Aorta (tissue), 5 donors: ENCODE measurements around the gene LARGE2. TPM values are rescaled to one million over a fixed set of nuclear protein-coding genes. Genes with fewer than 3 reads are reported as not detected.
"Not testable (repeated sequence)": the region's sequence is repeated elsewhere in the genome, so short reads cannot be mapped to it uniquely, and the experiment has no call there.

Experiments used
- ATAC-seq: fragments of 200-7000 bp; cut with Tn5 transposase; one replicate; pipeline ENCODE4 v1.9.1; 2022; ENCODE audit warnings: moderate library complexity; ENCODE audit not compliant: low FRiP score
- DNase-seq, 2 donors: peaks; one replicate each; pipeline ENCODE4 v3.0.0-alpha.2; 2020
- H3K27ac ChIP-seq, 2 donors: one replicate each; pipeline ENCODE4 v1.5.1; 2013; ENCODE audit warnings: low read length in 2 of 2, mild to moderate bottlenecking in 2 of 2, moderate library complexity in 2 of 2, control low read depth in 1 of 2, inconsistent platforms in 1 of 2, low read depth in 1 of 2
- H3K27me3 ChIP-seq, 2 donors: one replicate each; pipeline ENCODE4 v1.6.1; 2013; ENCODE audit warnings: control low read depth in 1 of 2, low read length in 1 of 2, mild to moderate bottlenecking in 1 of 2, moderate library complexity in 1 of 2; ENCODE audit not compliant: insufficient read depth in 2 of 2, control insufficient read depth in 1 of 2
- H3K36me3 ChIP-seq, 2 donors: one replicate each; pipeline ENCODE4 v1.6.1; 2013; ENCODE audit warnings: control low read depth in 1 of 2, low read length in 1 of 2, mild to moderate bottlenecking in 1 of 2; ENCODE audit not compliant: insufficient read depth in 2 of 2, control insufficient read depth in 1 of 2
- H3K4me1 ChIP-seq, 2 donors: one replicate each; pipeline ENCODE4 v1.6.1; 2013; ENCODE audit warnings: low read length in 2 of 2, control low read depth in 1 of 2, mild to moderate bottlenecking in 1 of 2, moderate library complexity in 1 of 2; ENCODE audit not compliant: insufficient read depth in 2 of 2, control insufficient read depth in 1 of 2
- H3K4me3 ChIP-seq, 2 donors: one replicate each; pipeline ENCODE4 v1.5.1; 2013; ENCODE audit warnings: low read length in 2 of 2, control low read depth in 1 of 2, mild to moderate bottlenecking in 1 of 2
- H3K9me3 ChIP-seq: one replicate; pipeline ENCODE4 v1.6.1; 2013; ENCODE audit warnings: mild to moderate bottlenecking, low read length; ENCODE audit not compliant: control insufficient read depth
- WGBS, 2 donors: extraction: QIAGEN DNeasy Blood & Tissue Kit; methylation state at CpG; one replicate each; pipeline ENCODE4 v1.1.7; 2013; 5-methylcytosine and 5-hydroxymethylcytosine counted together
- intact Hi-C, 2 donors: fragments of 100-400 bp; cut with DNase I; formaldehyde crosslinking; loops; one replicate each; pipeline versions ENCODE4 v1.14.2 to v1.15.0; 2022
- polyA plus RNA-seq, 2 donors: library from polyadenylated mRNA; stranded (reverse); fragments of 200-250 nt; gene quantifications; one replicate each; pipeline ENCODE4 v1.2.3, GENCODE V29; 2013
- total RNA-seq, 2 donors: library from RNA; stranded (reverse); fragmentation: NEBNext Ultra II Directional; extraction: Animal tissue kit (Norgen Biotek cat#: 25700); gene quantifications; one replicate each; pipeline ENCODE4 v1.2.1, GENCODE V29; 2021
- donor health status: healthy with polysubstance abuse.
- donor health status: Bipolar disorder and iron deficiency.
- donor health status: DM: no; HTN: no; CAD: no.
- donor health status: DM: no; HTN: no; CAD: no.
- donor health status: DM: yes; HTN: yes; CAD: no.

LARGE2 gene
- total and polyA plus RNA-seq, 4 donors, result 0.45 TPM; not detected in 3

GRCh38 chr11:45894555-45895247, 27.8 kb upstream of the LARGE2 start:
- H3K27ac ChIP-seq, result no peak overlapping the region
- intact Hi-C loops, result no loop called here

GRCh38 chr11:45895553-45896259, 26.8 kb upstream of the LARGE2 start:
- no peak for DNase-seq
- WGBS, 2 donors, result 89 to 97% methylated on average over 8 of the region's 8 CpGs
- no peaks in the 10 kb centered on the region for H3K27me3 ChIP-seq
- H3K9me3 ChIP-seq, result no peaks in the 10 kb centered on the region
- H3K4me3 ChIP-seq, result no peak overlapping the region
- intact Hi-C loops, result no loop called here
- H3K27ac ChIP-seq, result no peak overlapping the region
- H3K36me3 ChIP-seq, result no peaks in the 10 kb centered on the region
- no peak for ATAC-seq
- no peaks in the 10 kb centered on the region for H3K4me1 ChIP-seq

More at GRCh38 chr11:45894555-45895247, 27.8 kb upstream of the LARGE2 start:
- no peaks in the 10 kb centered on the region for H3K9me3 ChIP-seq
- DNase-seq (no peak), ATAC-seq (no peak)
- H3K4me3 ChIP-seq, result no peak overlapping the region
- H3K4me1 ChIP-seq, result no peaks in the 10 kb centered on the region
- H3K36me3 ChIP-seq, result no peaks in the 10 kb centered on the region
- 86% methylated on average over 6 of the region's 6 CpGs for WGBS, 2 donors
- no peaks in the 10 kb centered on the region for H3K27me3 ChIP-seq

GRCh38 chr11:45896422-45896984, 26.0 kb upstream of the LARGE2 start:
- no peak overlapping the region for H3K27ac ChIP-seq
- no peaks in the 10 kb centered on the region for H3K4me1 ChIP-seq
- DNase-seq, result no peak
- intact Hi-C loops, result no loop called here
- no peak for ATAC-seq
- no peaks in the 10 kb centered on the region for H3K36me3 ChIP-seq
- WGBS, 2 donors, result 17 to 19% methylated on average over 18 to 19 of the region's 19 CpGs
- H3K27me3 ChIP-seq, result no peaks in the 10 kb centered on the region
- H3K9me3 ChIP-seq, result no peaks in the 10 kb centered on the region
- no peak overlapping the region for H3K4me3 ChIP-seq

- 90 to 94% methylated on average over 6 of the region's 6 CpGs for WGBS, 2 donors
- intact Hi-C loops, result no loop called here
- ATAC-seq, result no peak
- no peak overlapping the region for H3K27ac ChIP-seq
- no peak for DNase-seq
- no peaks in the 10 kb centered on the region for H3K4me1 ChIP-seq
- no peaks in the 10 kb centered on the region for H3K9me3 ChIP-seq
- H3K4me3 ChIP-seq, result no peak overlapping the region
- H3K36me3 ChIP-seq, result no peaks in the 10 kb centered on the region
- no peaks in the 10 kb centered on the region for H3K27me3 ChIP-seq
These were observed 24.9 kb upstream of the LARGE2 start for GRCh38 chr11:45897556-45897955.

DNA sequence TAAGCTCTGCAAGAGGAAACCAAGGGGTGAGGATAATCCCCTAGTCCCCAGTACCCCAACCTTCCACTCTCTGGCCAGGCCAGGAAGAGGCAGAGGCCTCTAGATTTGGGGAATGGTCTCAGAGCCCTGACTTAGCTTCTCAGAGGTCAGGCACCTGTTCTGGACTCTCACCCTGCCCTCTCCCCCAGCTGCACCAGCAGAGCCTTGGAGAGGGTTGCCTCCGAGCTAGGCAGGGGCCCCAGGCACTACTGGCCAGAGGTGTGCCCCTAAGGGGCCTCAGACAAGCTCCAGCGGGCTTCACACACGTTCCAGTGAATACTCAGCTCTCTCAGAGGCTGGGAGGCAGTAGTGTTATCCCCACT, 23.4 kb upstream of the LARGE2 start:
- Histone ChIP-seq H3K36me3 (no peaks in the 10 kb centered on the region), H3K4me3 (no peak overlapping the region), H3K4me1 (no peaks in the 10 kb centered on the region), H3K27ac (no peak overlapping the region), H3K27me3 (no peaks in the 10 kb centered on the region), H3K9me3 (no peaks in the 10 kb centered on the region)
- no peak for ATAC-seq
- intact Hi-C loops, result no loop called here
- DNase-seq, result no peak
- 5 to 9% methylated on average over 3 of the region's 3 CpGs for WGBS, 2 donors

- no peak overlapping the region for H3K27ac ChIP-seq
- H3K36me3 ChIP-seq, result no peaks in the 10 kb centered on the region
- 0 to 1% methylated on average over 48 to 62 of the region's 62 CpGs for WGBS, 2 donors
- intact Hi-C loops, result no loop called here
- H3K27me3 ChIP-seq, result no peaks in the 10 kb centered on the region
- peak overlapping the region; percentile 6 to 25 for H3K4me3 ChIP-seq
- ATAC-seq (peak; percentile 87), DNase-seq (peak; percentile 91 to 96)
- no peaks in the 10 kb centered on the region for H3K4me1 ChIP-seq
- no peaks in the 10 kb centered on the region for H3K9me3 ChIP-seq
These were observed 22.8 kb upstream of the LARGE2 start for GRCh38 chr11:45899448-45900174.

DNA sequence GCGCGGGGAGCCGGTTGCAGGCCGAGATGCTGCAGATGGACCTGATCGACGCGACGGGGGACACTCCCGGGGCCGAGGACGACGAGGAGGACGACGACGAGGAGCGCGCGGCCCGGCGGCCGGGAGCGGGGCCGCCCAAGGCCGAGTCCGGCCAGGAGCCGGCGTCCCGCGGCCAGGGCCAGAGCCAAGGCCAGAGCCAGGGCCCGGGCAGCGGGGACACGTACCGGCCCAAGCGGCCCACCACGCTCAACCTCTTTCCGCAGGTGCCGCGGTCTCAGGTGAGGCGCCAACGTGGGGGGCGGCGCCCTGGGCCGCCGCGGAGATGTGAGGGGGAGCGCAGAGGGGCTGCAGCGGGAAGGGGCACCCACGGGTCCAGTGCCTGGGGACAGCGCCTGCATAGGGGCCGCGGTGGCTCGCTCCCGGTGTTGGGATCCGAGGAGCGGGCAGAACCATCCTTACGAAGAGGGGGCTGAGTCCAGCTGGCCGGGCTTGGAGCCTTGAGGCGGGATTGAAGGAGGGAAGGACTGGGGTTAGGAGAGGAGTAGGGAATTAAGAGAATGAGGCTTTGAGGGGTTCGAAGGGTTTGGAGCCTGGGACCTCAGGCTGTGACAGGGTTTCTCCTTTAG, 22.2 kb upstream of the LARGE2 start:
- intact Hi-C loops, H3K27me3 ChIP-seq, H3K9me3 ChIP-seq, H3K4me1 ChIP-seq, ATAC-seq, H3K27ac ChIP-seq, H3K36me3 ChIP-seq: not testable (repeated sequence)
- peak overlapping the region; percentile 6 to 25 for H3K4me3 ChIP-seq
- peak in 1 of 2 donors; percentile 78 for DNase-seq
- WGBS, 2 donors, result 1 to 2% methylated on average over 15 to 41 of the region's 59 CpGs

GRCh38 chr11:45900916-45901617, 21.4 kb upstream of the LARGE2 start:
- no peaks in the 10 kb centered on the region for H3K4me1 ChIP-seq
- DNase-seq, result peak in 1 of 2 donors; percentile 75
- WGBS, 2 donors, result 5% methylated on average over 8 of the region's 8 CpGs
- no peaks in the 10 kb centered on the region for H3K27me3 ChIP-seq
- no peak for ATAC-seq
- no peak overlapping the region for H3K27ac ChIP-seq
- H3K4me3 ChIP-seq, result no peak overlapping the region
- intact Hi-C loops, result no loop called here
- H3K9me3 ChIP-seq, result no peaks in the 10 kb centered on the region
- no peaks in the 10 kb centered on the region for H3K36me3 ChIP-seq
